ENCODE measurements around the gene FRMD4A. TPM values are rescaled to one million over a fixed set of nuclear protein-coding genes. Genes with fewer than 3 reads are reported as not detected.
"Not testable (repeated sequence)": the region's sequence is repeated elsewhere in the genome, so short reads cannot be mapped to it uniquely, and the experiment has no call there.

FRMD4A gene
- total RNA-seq, 1 donor from 2014 or later, result 16.1 TPM

- no peak for DNase-seq (ENCODE audit: low spot score)
Measured at GRCh38 chr10:14150526-14150925, 180.2 kb downstream of the FRMD4A start.

DNA sequence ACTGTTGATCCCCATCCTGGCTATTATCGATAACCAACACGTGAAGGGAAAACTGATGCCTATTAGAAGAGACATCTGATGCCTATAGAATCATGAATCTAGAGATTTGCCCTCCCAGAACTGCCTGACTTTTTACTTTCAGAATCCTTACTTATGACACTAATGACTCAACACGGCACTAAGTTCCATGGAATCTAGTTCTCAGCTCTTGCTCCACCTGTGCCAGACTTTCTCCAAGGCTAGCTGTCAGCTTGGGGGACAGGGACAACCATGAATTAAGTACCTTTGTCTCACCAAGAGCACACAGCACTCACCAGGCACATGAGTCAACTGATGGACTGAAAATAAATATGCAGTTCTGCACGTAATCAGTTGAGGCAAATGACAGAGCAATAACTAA, 184.2 kb downstream of the FRMD4A start:
- no peak for DNase-seq (ENCODE audit: low spot score)

DNA sequence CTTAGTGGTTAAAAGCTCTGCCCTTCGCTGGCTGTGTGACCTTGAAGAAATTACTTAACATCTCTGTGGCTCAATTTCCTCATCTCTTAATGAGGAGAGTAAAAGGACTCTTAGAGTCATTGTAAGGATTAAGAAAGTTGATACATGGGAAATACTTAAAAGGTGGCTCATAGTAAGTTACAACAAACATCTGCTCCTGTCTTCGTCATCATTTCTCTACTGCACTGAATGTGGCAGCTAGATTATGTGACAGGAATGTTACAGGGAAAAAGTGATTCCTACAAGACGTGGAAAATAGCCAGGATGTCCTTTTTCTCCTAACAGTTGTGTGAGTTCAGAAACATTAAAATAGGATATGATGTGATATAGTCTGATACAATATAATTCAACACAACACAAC, 184.7 kb downstream of the FRMD4A start:
- no peak for DNase-seq (ENCODE audit: low spot score)

- no peak for DNase-seq (ENCODE audit: low spot score)
Measured at GRCh38 chr10:14144451-14144850, 186.3 kb downstream of the FRMD4A start.

GRCh38 chr10:14142606-14143250, 188.0 kb downstream of the FRMD4A start:
- no peak for DNase-seq (ENCODE audit: low spot score)

DNA sequence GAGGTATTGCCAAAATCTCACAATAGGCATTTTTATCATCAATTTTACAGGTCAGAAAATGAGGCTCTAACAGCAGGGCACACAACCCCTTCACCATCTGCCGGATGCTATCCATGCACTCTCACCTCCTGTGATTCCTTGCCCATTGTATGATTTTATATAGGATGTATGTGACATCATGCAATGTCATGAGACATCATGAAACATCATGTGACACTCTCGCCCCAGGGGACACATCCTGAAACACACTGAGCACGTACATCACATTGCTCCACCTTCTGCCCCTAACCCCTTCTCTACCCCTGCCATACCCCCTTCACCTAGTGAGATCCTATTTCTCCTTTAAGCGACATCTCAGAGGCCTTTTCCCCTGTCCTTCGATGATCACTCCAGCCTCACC, 189.4 kb downstream of the FRMD4A start:
- DNase-seq (ENCODE audit: low spot score), result no peak

GRCh38 chr10:14137391-14137790, 193.3 kb downstream of the FRMD4A start:
- DNase-seq (ENCODE audit: low spot score), result no peak

- not testable (repeated sequence) for DNase-seq (ENCODE audit: low spot score)
Measured at GRCh38 chr10:14135196-14135595, 195.5 kb downstream of the FRMD4A start.

DNA sequence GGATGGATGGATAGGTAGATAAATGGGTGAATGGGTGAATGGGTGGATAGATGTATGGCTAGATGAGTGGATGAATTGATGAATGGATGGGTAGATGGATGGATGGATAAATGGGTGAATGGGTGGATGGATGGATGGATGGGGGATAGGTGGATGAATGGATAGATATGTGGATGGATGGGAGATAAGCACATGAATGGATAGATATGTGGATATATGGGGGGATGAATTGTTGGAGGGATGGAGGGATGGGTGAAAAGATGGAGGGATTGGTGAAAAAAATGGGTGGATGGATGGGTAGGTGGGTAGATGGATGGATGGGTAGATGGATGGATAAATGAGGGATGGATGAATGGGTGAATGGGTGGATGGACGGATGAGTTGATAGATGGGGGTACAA, 196.4 kb downstream of the FRMD4A start:
- DNase-seq (ENCODE audit: low spot score), result no peak

- no peak for DNase-seq (ENCODE audit: low spot score)
Measured at GRCh38 chr10:14131261-14131960, 199.3 kb downstream of the FRMD4A start.

GRCh38 chr10:14129770-14130169, 201.0 kb downstream of the FRMD4A start:
- DNase-seq (ENCODE audit: low spot score), result no peak

GRCh38 chr10:14128519-14128918, 202.2 kb downstream of the FRMD4A start:
- DNase-seq (ENCODE audit: low spot score), result no peak

DNA sequence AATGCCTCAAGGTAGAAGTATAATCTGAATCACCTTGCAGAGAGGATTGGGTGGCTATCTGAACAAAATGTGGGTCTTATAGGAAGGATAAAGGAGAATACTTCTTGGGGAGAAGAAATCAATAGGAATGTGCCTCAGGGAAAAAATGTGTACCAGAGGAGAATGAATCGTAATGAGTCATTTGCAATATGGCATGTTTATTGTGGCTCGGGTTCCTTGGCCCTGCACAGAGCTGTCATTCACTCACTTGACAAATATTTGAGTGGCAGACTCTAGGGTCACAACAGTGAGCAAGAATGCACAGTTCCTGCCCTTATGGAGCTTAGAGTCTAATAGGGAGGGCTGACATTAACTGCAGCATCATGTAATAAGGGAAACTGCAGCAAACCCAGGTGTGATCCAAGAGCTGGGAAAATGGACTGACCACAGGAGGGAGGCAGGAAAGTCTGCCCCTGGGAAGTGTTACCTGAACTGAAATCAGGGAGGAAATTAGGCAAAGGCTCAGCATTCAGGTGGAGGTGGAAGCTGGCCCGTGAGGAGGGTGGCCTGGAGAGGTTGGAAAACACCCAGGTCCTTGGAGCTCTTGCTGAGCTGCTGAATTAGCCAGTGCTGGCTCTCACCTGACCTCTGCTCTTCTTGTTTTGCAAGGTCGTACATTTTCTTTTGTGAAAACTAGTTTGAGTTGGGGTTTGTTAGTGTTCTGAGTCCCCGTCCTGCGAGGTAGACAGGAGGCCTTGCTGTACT, 203.9 kb downstream of the FRMD4A start:
- no peak for DNase-seq (ENCODE audit: low spot score)

- no peak for DNase-seq (ENCODE audit: low spot score)
Measured at GRCh38 chr10:14125564-14125963, 205.2 kb downstream of the FRMD4A start.

DNA sequence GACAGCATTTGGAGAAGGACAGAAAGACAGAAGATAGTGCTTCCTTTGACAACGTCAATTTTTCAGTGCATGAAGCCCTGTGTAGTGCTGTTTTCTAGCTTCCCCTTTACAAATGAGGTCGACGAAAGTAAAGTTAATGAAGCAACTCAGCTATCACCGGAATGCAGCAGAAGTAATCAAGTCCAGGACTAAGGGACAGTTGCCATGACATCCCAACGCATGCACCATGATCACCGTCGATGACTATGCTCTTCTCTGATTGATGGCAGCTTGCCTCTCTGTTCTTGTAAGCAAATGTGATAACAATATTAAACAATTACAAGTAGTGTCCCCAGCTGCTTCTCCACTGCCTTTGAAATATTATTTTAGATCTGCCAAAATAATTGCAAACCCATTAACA, 205.8 kb downstream of the FRMD4A start:
- no peak for DNase-seq (ENCODE audit: low spot score)

- no peak for DNase-seq (ENCODE audit: low spot score)
Measured at GRCh38 chr10:14123139-14123538, 207.6 kb downstream of the FRMD4A start.

DNA sequence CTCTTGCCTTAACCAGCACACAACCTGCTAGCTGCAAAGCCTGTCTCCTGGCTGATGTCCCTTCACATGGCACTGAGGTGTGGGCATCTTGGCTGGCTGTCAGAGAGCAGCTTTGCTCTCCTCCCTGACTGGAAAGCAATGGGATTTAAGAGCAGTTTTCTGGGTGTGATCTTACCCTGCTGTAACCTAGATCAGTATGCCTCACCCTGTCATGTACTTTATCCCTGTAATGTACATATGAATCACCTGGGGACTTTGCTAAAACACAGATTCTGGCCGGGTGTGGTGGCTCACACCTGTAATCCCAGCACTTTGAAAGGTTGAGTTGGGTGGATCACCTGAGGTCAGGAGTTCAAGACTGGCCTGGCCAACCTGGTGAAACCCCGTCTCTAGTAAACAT, 209.9 kb downstream of the FRMD4A start:
- DNase-seq (ENCODE audit: low spot score), result no peak

GRCh38 chr10:14118953-14119352, 211.8 kb downstream of the FRMD4A start:
- no peak for DNase-seq (ENCODE audit: low spot score)

GRCh38 chr10:14116837-14117236, 213.9 kb downstream of the FRMD4A start:
- DNase-seq (ENCODE audit: low spot score), result no peak

DNA sequence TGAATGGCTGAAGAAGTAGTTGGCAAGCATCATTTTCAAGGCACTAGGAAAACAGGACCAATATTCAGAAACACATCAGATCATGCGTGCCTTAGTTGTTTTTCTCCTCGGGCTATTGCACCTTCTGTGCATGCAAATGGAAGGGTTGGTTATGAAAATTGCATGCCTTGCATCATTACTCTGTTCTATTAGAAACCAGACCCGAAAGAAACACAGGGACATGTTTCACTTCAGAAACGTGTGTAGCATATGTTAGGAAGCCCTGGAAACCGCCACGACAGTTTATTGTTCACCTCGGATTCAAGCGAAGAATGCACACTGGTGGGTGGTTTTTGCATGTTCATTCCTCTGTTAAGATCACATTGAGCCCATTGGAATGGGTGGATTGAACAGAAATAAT, 214.7 kb downstream of the FRMD4A start:
- no peak for DNase-seq (ENCODE audit: low spot score)

GRCh38 chr10:14114791-14115190, 215.9 kb downstream of the FRMD4A start:
- DNase-seq (ENCODE audit: low spot score), result no peak

DNA sequence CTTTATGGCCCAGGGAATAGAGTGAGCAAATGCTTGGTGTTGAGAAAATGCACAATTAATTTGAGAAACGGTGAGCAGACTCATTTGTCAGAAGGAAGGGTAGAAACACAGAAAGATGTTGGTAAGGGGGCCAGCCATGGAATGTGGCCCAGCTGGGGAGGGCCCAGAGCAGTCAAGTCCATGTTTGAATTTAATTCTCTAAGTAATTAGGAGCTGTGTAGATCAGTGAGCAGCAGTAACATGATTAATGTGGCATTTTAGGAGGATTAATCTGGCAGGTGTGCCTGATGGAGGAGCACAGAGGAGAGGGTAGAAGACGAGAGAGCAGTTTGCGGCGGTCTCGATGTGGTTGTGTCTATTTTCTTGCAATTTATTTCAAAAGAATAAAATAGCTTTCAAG, 218.7 kb downstream of the FRMD4A start:
- no peak for DNase-seq (ENCODE audit: low spot score)

DNA sequence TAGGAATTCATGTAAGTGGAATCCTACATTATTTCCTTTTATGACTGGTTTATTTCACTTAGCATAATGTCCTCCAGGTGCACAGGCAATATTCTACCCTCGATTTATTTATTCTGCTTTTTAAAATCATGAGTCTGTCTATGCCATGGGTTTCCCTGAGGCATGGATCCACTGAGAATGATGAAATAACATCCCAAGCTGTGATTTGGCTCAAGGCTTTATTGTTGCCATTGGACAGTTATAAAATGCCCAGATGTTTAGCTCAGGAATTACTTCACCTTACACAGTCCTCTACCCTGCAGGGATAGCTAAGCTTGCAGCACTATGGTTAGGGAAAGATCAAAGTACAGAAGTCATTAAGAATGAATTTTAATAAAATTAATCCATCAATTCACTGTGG, 219.5 kb downstream of the FRMD4A start:
- DNase-seq (ENCODE audit: low spot score), result no peak

Measured in umbilical cord (tissue), 2 donors.